ENCODE measurements around the gene EYS. TPM values are rescaled to one million over a fixed set of nuclear protein-coding genes. Genes with fewer than 3 reads are reported as not detected.
A peak's percentile ranks its signal among the peaks of the same experiment; 100 is the strongest.

The EYS gene
- polyA plus RNA-seq, 6 donors from 2014 or later = 0.06 to 0.18 (median 0.07) TPM; not detected in 1

DNA sequence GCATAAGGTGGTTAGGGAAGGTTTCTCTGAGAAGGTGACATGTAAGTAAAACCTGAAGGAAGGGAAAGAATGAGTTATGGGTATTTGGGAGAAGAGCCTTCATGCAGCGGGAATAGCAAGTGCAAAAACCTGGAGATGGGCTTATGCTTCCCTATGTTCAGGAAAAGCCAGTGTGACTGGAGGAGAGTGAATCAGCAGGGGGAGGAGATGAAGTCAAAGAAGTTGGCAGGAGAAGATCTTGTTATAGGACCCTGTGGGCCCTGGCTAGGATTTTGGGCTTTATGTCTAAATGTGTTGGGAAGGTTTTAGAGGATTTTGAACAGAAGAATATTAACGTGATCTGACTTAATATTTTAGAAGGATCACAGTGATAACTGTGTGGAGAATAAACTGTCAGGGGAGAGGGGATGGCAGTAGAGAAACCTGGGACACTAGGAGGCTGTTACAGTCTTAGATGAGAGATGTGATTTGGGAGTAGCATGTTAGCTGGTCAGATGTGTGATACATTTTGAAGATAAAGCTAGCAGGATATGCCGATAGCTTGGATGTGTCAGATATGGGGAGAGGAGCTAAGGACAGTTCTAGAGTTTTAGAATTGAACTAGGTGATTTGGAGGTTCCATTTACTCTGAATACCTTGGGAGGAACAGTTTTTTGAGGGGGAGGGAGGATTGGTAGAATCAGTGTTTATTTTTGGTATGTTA lies 2030.5 kb downstream of the EYS start:
- ATAC-seq (ENCODE audit: low read depth in 2 of 2) (no peak), DNase-seq (no peak)
- no peak overlapping the region for H3K27ac Mint-ChIP-seq
- H3K4me3 Mint-ChIP-seq = no peak overlapping the region
- H3K27me3 Mint-ChIP-seq = no peaks in the 10 kb centered on the region
- peaks cover 0 to 1% (median 0%) of the 10 kb centered on the region in 7 donors for H3K9me3 Mint-ChIP-seq
- H3K36me3 Mint-ChIP-seq = peaks cover 9 to 10% of the 10 kb centered on the region in 2 donors
- peaks cover 31 to 49% (median 33%) of the 10 kb centered on the region in 3 donors for H3K4me1 Mint-ChIP-seq

DNA sequence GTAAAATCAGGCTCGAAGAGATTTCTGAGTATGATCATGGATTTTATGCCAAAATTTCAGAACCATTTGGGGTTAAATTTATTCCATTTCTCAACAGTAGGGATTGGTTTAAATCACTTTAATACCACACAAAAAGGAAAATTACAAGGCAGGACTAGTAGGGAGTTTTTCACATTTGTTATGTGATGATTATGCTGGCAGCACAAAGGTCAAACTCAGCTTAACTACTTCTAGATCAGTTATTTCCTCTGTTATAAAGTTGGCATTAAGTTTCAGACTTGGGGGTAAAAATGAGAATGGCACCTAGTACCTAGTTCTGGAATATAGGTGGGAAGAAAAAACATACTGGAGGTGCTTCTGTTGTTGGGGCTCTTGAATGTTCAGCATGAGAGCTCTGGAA lies 2031.9 kb downstream of the EYS start:
- DNase-seq = no peak
- no peak for ATAC-seq (ENCODE audit: low read depth in 2 of 2)
- no peaks in the 10 kb centered on the region for H3K27me3 Mint-ChIP-seq
- H3K36me3 Mint-ChIP-seq = peaks cover 0 to 8% of the 10 kb centered on the region in 2 donors
- H3K27ac Mint-ChIP-seq = no peak overlapping the region
- H3K4me1 Mint-ChIP-seq = peaks cover 19 to 47% (median 23%) of the 10 kb centered on the region in 3 donors
- no peaks in the 10 kb centered on the region for H3K9me3 Mint-ChIP-seq
- no peak overlapping the region for H3K4me3 Mint-ChIP-seq

DNA sequence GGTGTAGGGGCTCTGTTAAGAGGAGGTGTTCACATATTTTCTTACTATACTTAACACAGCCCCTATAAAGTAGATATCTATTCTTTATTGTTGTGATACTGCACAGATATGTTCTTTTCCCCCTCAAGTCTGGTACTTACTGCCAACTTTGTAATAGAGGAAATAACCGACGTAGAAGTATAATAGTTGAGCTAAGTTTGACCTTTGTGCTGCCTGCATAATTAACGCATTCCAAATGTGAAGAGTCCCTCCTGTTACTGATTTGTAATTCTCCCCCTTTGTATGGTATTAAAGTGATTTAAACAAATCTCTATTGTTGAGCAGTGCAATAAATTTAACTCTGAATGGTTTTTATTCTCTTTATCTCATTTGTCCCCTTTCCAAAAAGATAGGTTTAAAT lies 2032.4 kb downstream of the EYS start:
- Mint-ChIP-seq H3K4me1 (peaks cover 19 to 50% (median 22%) of the 10 kb centered on the region in 3 donors), H3K36me3 (peaks cover 0 to 8% of the 10 kb centered on the region in 2 donors), H3K4me3 (peak overlapping the region in 1 of 8 donors; percentile 17), H3K9me3 (no peaks in the 10 kb centered on the region), H3K27me3 (no peaks in the 10 kb centered on the region), H3K27ac (peak overlapping the region in 1 of 6 donors; percentile 11)
- ATAC-seq (ENCODE audit: low read depth in 2 of 2) (no peak), DNase-seq (no peak)

DNA sequence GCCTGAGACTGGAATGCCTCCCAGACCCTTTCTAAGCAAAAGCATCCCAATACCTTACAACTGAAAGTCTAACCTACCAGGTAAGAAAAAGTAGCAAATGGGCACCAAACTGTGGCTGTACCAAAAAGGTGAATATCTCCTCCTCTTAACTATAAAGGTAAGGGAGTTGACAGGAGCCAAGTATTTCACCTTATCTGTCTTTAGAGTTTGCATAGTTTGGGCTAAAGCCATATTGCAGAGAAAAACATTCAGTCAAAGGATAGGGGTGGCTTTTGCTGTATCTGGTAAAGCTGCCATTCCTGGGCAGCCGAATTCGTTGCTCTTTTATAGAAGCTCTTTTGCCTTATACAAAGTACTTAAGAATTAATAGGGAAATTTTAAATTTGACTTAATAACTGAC lies 2033.3 kb downstream of the EYS start:
- no peak for DNase-seq
- no peaks in the 10 kb centered on the region for H3K9me3 Mint-ChIP-seq
- H3K27me3 Mint-ChIP-seq = no peaks in the 10 kb centered on the region
- H3K4me1 Mint-ChIP-seq = peaks cover 9 to 46% (median 16%) of the 10 kb centered on the region in 3 donors
- ATAC-seq (ENCODE audit: low read depth in 2 of 2) = no peak
- peaks cover 0 to 8% of the 10 kb centered on the region in 2 donors for H3K36me3 Mint-ChIP-seq
- peak overlapping the region in 1 of 6 donors; percentile 16 for H3K27ac Mint-ChIP-seq
- H3K4me3 Mint-ChIP-seq = no peak overlapping the region

- peak overlapping the region in 3 of 6 donors; percentile 40 to 80 (median 49) for H3K27ac Mint-ChIP-seq
- peak; percentile 41 to 67 for ATAC-seq (ENCODE audit: low read depth in 2 of 2)
- peak; percentile 16 for DNase-seq
- peaks cover 0 to 8% of the 10 kb centered on the region in 2 donors for H3K36me3 Mint-ChIP-seq
- peaks cover 10 to 48% (median 20%) of the 10 kb centered on the region in 3 donors for H3K4me1 Mint-ChIP-seq
- H3K9me3 Mint-ChIP-seq = no peaks in the 10 kb centered on the region
- no peaks in the 10 kb centered on the region for H3K27me3 Mint-ChIP-seq
- peak overlapping the region in 3 of 8 donors; percentile 8 to 46 (median 41) for H3K4me3 Mint-ChIP-seq
Observed at GRCh38 chr6:63672582-63673129, 2034.4 kb downstream of the EYS start.

GRCh38 chr6:63671098-63671754 lies 2035.8 kb downstream of the EYS start:
- Mint-ChIP-seq H3K36me3 (peaks cover 0 to 8% of the 10 kb centered on the region in 2 donors), H3K4me3 (peak overlapping the region in 1 of 8 donors; percentile 22), H3K4me1 (peaks cover 19 to 57% (median 24%) of the 10 kb centered on the region in 3 donors), H3K27me3 (no peaks in the 10 kb centered on the region), H3K27ac (peak overlapping the region in 2 of 6 donors; percentile 12 to 73), H3K9me3 (no peaks in the 10 kb centered on the region)
- ATAC-seq (ENCODE audit: low read depth in 2 of 2) (no peak), DNase-seq (no peak)

Data from naive B cell (primary cell).